ENCODE measurements around the gene TRDN.

- TF ChIP-seq CTCF (IDR thresholded peaks at IDR 0.05) (no peak), POLR2A (IDR thresholded peaks at IDR 0.05) (no peak)
Measured at GRCh38 chr6:123321020-123321419, 315.7 kb downstream of the TRDN start.
